Activated CD8-positive, alpha-beta memory T cell treated with anti-CD3 and anti-CD28 coated beads for 4 hours (primary cell): ENCODE measurements around the gene STK17A.
A peak's percentile ranks its signal among the peaks of the same experiment; 100 is the strongest.
"Not testable (repeated sequence)": the region's sequence is repeated elsewhere in the genome, so short reads cannot be mapped to it uniquely, and the experiment has no call there.

Experiments used
- DNase-seq, 2 donors: peaks; one replicate each; pipeline ENCODE4 v3.0.0-alpha.2; 2020; ENCODE audit warnings: low read depth in 2 of 2

Gene STK17A

DNA sequence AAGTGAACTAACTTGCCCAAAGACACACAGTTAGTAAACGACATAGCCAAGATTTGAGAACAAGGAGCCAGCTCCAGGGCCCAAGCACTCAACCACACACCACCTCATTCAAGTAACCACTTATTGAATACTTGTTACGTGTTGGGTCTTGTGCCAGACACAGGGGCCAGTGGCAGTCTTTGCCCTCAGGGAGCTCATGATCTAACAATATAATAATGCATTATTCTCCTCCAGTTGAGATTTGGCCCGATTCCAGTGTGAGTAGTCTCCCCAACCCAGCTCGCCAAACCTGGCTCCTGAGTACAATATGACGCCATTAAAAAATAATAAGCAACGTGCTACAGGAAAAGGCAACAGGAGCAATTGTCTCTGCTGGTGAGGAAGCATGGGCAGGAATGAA lies 14.4 kb upstream of the STK17A start:
- DNase-seq: no peak

DNA sequence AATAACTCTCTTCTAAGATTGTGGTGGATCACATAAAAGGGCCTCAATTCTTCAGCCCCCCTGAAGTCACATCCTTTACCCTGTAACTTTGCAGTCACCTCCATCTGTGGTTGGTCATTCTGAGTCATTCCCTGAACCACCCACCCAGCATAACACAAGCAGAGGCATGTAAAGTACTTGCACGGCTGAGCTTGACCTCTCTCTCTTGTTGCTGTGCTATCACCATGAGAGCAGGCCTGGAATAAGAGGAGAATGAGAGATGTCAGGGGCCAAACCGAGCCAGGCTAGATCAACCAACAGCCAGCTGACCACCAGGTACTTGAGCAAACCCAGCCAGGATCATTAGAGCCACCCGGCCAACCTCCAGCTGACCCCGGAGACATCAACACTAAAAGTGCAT lies 13.5 kb upstream of the STK17A start:
- DNase-seq: no peak

DNA sequence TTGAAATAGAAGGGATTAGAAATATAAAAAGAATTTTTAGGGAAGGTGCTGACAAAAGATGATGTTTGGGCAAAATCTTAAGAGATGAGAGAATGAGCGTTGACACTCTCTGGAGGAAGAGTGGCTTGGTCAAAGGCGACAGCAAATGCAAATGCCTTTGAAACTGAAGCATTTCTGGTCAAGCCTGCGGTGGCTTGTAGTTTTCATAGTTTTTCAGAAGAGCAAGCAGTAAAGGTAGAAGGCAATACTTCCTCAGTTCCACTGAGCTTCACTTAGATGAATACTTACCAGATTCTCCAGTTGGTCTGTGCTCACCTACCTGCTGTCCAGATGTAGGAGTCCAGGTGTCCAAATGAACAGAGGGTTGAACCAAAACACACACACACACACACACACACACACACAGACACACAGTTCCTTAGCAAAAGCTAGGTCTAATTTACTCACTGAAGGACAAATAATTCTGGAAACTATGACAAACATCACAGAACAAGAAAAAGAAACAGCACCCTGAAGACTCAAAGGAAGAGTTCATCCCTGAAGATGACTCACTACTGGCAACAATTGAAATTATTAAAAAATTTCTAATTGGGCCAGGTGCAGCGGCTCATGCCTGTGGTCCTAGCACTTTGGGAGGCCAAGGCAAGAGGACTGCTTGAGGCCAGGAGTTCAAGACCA lies 12.1 kb upstream of the STK17A start:
- no peak for DNase-seq

DNA sequence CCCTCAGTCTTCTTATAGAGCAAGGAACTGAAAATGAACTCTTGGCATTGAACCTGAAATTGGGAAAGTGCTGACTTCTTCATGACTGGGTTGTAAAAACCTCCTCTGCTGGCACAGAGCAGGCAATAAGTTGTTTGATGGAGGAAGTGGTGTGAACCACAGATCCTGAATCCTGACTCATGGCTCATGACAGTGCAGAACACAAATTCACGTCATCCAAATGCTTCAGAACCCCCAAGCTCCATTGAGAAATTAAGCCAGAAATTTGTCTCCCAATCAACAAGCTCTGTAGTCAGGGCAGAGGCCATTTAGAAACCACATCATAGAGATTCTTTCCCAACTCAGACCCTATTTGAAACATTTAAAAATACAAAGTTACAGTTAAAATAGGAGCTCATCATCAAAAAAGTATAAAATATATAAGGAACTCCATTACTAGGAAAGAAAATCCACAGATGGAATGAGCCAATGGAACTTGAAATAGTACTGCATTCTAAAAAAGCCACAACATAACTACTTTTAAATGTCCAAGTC lies 10.3 kb upstream of the STK17A start:
- DNase-seq: no peak

DNA sequence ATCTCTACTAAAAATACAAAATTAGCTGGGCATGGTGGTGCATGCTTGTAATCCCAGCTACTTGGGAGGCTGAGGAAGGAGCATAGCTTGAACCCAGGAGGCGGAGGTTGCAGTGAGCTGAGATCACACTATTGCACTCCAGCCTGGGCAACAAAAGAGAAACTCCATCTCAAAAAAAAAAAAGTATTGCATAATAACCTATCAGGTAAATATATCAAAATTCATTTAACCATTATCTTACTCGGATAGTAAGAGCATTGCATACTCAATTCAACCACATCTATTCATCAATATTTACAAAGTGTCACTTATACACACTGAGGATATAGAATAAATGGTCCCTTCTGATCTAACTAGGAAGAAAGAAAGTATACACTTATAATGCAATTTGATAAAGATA lies 9.1 kb upstream of the STK17A start:
- not testable (repeated sequence) for DNase-seq

DNA sequence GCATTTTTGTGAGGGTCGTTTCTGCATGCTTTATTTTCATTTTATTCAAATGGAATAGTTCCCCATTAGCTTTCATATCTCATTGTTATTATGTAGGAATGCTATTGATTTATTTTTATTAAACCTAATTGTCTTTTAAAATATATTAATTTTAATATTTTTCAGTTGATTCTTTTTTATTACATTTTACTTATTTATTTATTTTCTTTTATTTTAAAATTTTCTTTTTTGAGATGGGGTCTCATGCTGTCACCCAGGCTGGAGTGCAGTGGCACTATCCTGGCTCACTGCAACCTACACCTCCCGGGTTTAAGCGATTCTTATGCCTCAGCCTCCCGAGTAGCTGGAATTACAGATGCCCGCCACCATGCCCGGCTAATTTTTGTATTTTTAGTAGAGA lies 7.4 kb upstream of the STK17A start:
- DNase-seq: no peak

DNA sequence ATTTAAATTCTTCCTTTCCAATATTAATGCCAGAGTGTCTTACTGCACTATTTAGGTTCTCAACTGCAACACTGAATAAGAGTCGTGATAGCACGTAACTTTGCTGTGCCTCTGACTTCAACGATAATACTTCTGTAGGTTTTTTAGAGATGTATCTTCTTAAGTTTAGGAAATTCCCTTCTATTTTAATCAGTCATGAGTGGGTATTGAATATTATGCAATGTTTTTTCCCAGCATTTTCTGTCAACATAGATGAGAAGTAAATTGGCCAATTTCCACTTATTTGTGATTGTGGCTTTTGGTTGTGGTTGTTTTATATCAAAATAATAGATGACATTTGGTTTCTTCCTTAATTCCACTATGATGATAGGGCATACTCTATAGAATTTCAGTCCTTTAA lies 6.7 kb upstream of the STK17A start:
- DNase-seq: no peak

DNA sequence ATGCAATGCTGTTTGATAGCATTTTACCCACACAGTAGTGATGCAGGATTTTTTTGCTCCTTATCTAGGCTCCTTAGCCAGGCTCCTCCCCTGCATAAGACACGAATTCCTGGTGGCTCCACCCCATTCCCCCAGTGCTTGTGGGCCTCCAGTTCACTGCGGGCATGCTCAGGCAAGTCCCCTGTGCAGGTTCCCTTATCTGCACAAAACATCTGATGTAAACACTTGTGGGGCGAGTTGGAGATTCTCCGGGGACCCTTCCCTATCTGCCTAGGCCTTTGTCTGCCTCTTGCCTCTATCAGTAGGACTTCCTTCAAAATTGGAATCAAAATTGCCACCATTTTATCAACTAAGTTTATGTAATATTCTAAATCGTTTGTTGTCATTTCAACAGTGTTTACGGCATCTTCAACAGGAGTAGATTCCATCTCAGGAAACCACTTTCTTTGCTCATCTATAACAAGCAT lies 5.4 kb upstream of the STK17A start:
- DNase-seq: no peak

DNA sequence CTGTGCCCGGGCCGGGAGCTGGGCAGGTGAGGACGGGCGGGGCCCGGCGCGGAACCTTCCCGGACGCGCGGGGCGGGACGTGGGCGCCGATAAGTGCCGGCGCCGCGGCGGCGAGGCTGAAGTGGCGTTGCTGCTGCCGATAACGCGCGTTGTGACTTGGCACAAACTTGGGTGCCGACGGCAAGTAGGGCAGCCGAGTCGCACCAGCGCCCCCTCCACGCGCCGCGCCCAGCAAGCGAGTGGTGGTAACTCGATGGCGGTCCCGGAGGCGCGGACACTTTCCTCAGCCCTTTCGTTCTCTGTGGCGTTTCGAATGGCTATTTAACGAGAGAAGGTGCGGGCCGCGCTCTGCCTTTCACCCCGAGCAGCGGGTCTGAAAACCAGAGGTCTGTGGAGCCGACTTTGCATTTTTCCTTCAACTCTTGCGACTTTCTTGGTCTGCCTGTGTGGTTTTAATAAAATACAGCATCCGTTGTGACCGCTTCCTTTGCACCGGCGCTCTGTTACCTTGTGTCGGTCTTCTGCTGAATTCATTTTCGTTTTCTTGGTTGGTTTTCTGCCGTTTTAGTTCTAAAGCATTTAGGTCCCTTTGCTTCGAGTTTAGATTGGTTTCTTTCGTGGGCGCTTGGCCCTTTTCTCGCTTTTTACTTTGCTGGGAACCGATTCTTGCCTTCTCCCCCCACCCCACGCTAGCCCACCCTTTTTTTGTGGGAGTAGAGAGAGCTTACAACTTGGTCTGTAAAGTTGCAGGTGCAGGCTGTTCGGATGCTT lies 701 bp downstream of the STK17A start:
- DNase-seq: peak; percentile 25 to 37

DNA sequence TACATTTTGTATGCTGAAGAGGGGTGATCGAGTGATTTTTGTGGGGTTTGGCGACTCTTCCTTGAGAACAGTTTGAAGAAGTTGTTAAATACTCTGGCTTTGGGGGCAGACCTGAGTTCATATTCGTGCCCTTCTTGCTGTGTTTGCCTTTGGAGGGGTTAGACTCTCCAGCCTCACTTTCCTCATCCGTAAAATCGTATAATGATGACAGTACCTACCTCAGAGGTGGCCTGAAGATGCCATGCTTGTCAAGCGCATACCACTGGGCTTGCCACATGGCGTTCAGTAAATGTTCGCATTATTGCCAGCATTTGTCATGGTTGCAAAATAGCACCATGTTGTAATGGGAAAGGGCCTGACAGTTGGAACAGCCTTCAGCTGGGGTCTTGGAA lies 1.3 kb downstream of the STK17A start:
- no peak for DNase-seq

DNA sequence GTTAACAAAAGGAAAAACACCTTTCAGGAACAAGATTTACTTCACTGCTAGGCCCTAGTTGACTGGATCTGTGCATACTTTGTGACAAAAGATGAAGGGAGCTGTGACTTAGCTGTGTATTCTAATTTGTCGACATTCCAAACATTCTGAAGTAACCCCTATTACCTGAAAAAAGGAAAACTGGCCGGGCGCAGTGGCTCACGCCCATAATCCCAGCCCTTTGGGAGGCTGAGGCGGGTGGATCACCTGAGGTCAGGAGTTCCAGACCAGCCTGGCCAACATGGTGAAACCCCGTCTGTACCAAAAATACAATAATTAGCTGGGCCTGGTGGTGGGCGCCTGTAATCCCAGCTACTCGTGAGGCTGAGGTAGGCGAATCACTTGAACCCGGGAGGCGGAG lies 1.8 kb downstream of the STK17A start:
- not testable (repeated sequence) for DNase-seq

DNA sequence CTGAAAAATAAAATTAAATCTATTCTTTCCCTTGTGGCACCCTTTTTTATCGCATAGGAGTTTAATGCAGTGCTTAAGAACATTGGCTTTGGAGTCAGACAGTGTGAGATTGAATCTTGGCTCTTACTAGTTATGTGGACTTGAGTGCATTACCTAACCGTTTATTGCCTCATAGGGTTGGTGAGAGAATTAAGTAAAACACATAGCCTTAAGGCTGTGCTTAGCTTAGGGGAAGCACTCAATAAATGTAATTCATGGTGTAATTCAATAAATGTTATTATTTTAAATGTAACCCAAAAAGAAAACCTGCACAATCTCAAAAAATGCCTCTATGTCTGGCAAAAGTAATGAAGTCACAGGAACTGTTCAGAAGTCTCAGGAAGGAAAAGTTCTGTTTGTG lies 2.7 kb downstream of the STK17A start:
- no peak for DNase-seq

DNA sequence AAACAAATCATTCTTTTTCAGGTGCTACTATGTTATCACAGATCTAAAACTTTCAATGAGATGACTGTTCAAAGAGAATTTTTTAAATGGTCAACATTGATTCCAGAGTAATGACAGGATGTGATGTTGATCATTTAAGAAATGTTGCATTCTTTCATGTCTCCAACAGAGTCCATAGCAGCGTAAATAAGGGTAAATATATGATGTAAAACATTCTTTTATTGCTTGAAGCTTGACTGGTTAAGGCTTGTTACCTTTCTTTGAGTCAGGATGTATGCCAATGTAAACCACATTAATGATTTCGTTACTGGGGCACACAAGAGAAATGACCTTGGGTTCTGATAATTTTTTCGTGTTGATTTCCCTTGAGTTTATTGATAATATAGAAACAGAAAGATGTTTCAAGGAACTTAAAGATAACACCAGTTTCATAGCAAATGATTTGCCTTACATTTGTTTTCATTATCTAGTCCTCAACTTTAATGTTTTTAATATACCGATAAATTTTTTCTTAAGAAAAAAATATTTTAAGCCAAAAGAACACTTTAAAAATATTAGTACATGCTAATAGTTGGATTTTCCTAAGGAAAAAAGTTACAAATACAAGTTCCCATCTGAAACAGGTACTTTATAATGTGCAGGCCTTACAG lies 3.5 kb downstream of the STK17A start:
- no peak for DNase-seq

DNA sequence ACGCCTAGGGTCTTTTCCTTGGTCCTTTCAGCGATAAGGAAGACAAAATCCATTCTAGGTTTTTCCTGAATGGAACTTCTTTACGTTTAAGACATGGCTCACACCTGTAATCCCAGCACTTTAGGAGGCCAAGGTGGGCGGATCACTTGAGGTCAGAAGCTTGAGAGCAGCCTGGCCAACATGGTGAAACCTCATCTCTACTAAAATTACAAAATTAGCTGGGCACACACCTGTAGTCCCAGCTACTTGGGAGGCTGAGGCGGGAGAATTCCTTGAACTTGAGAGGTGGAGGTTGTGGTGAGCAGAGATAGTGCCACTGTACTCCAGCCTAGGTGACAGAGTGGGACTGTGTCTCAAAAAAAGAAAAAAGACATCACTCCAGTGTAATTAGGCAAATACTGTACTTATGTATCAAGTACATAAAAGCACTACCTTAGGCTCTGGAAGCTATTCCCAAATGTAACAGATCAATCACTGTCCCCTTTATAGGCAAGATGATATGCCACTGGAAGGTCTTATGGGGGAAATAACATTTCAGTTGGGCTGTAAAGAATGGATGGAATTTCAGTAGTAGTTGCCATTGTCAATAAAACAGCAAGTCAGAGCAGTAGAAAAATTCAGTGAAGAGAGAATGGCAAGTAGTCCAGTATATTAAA lies 5.7 kb downstream of the STK17A start:
- no peak for DNase-seq

DNA sequence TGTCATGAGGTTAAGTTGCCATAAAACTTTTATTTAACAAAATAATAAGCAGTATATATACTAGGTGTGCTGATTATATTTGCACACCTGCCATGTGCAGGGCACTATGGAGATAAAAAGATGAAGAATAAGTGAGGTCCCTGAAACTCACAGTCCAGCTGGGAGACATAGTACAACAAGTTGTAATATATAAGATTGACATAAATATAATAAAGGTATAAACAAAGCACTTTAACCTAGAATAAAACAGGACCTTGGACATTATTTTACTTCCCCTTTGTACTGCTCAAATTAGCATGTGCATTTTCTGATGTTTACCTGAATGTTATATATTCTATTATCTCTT lies 6.2 kb downstream of the STK17A start:
- DNase-seq: no peak

DNA sequence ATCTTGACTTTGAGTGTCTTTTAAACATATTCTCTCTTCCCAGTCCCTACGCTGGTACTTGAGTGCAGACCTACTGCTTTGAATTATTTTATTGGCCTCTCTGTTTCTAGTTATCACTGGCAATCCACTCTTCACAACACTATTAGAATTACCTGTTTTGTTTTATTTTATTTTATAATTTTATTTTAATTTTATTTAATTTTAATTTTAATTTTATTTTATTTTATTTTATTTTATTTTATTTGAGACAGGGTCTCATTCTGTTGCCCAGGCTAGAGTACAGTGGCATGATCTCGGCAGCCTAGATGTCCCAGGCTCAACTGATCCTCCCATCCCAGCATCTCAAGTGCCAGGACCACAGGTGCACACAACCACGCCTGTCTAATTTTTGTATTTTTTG lies 6.8 kb downstream of the STK17A start:
- DNase-seq: no peak

DNA sequence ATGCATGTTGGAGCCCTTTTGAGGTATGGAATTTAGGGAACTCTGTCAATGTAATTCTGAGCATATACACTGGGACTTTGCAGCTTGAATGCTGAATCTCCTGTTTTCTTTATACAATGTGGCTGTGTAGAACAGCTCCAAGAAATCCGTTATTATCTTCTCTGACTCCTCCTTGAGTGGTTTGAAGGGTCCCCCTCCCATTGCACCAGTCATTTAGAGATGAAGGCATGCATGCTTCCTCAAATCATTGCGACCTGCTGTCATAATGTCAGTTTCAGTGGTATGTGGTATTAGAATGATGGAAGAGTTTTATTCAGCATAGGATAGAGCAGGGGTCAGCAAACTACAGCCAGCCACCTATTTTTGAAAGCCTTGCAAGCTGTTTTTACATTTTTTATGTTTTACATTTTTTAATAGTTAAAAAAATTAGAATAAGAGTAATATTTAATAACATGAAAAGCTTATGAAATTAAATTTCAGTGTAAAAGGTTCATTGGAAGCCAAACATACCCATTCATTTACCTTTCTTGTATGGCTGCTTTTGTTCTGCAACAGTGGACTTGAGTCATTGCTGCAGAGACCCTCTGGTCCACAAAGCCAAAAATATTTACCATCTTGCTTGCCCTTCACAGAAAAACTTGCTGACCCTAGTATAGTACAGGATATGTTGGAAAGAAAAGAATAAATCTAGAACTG lies 8.1 kb downstream of the STK17A start:
- no peak for DNase-seq

DNA sequence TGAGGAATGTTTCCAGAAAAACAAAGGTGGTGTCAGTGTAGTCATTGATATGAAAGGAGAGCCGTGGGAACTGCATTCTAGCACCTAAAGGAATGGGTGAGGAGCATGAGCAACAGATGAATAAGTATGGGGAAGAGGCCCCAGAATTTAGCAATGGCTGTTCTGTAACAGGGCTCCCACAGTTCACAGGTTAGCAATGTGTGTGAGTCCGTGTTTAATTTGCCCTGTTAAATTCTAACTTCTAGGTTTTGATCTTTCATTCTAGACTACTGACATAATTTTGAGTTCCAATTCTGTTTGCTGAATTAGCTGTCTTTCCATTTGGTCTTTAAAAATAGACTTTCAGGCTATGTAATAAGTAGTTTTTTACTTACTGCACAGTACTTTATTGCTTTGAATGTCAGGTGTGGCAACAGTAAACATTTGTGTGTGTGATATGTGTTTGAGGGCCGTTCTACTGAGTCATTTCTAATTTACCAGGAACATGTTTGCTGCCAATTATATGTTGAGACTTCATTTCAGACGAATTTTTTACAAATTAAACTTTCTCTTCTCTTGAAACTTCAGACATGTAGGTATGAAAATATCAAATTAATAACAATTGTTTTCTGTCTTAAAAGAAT lies 8.8 kb downstream of the STK17A start:
- no peak for DNase-seq

DNA sequence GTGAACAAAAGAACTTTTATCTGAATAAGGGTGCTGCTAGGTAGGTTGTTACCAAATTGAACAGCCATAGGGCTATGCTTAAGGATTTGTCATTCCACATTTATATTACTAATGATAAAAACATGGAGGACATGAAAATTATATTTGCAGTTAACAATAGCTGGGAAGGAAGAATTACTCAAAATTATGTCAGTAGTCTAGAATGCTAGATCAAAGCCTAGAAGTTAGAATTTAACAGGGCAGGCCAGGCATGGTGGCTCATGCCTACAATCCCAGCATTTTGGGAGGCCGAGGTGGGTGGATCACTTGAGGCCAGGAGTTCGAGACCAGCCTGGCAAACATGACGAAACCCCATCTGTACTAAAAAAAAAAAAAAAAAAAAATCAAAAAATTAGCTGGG lies 9.4 kb downstream of the STK17A start:
- DNase-seq: no peak

DNA sequence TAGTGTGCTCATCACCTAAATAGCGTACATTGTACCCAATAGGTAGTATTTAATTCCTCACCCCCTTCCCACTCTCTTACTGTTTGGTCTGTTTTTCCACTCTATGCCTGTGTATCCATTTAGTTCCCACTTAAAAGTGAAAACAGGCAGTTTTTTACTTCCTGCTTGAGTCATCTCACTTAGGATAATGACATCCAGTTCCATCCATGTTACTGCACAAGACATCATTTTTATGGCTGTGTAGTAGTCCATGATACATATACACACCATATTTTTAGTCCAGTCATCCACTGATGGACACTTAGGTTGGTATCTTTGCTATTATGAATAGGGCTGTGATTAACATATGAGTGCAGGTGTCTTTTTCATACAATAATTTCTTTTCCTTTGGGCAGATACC lies 10.1 kb downstream of the STK17A start:
- DNase-seq: no peak

DNA sequence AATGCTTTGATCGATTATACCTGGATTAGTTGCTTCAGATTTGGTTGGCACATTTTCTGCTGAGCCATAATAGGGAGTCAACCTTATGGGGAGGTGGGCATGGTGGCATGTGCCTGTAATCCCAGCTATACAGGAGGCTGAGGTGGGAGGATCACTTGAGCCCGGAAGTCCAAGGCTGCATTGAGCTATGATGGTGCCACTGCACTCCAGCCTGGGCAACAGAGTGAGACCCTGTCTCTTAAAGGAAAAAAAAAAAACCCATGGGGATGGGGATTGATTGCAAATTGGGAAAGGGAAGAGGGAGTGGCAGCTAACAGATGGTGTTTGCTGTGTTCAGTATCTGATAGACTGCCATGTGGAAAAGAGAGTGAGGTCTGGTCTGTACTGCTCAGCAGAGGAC lies 11.1 kb downstream of the STK17A start:
- DNase-seq: no peak
